Right lobe of liver (tissue), 6 donors: ENCODE measurements around the gene LRRTM2. TPM values are rescaled to one million over a fixed set of nuclear protein-coding genes. Genes with fewer than 3 reads are reported as not detected.

Source experiments
- ATAC-seq, 4 donors: fragments of 200-7000 bp; cut with Tn5 transposase; one replicate each; pipeline ENCODE4 v1.9.1; 2020; ENCODE audit warnings: mild to moderate bottlenecking in 4 of 4, moderate library complexity in 4 of 4
- DNase-seq, 3 donors: peaks; one replicate each; pipeline ENCODE4 v3.0.0-alpha.2; 2020
- H3K27ac ChIP-seq, 3 donors: fragments of 200-600 bp; one replicate each; pipeline ENCODE4 v1.8.0; 2022
- H3K27me3 ChIP-seq, 2 donors: fragments of 200-600 bp; one replicate each; pipeline ENCODE4 v1.8.0; 2022
- H3K36me3 ChIP-seq, 4 donors: fragments of 200-600 bp; sonication (generic) in 1 of 4; one replicate each; pipeline versions ENCODE4 v1.5.1 to v1.8.0; 2017 to 2022; ENCODE audit warnings: control low read depth in 1 of 4
- H3K4me1 ChIP-seq, 4 donors: fragments of 200-600 bp; sonication (generic) in 1 of 4; one replicate each; pipeline versions ENCODE4 v1.5.1 to v1.8.0; 2017 to 2022; ENCODE audit warnings: control low read depth in 1 of 4
- H3K4me3 ChIP-seq, 3 donors: fragments of 200-600 bp; one replicate each; pipeline ENCODE4 v1.8.0; 2022
- H3K9me3 ChIP-seq, 4 donors: fragments of 200-600 bp; sonication (generic) in 1 of 4; one replicate each; pipeline versions ENCODE4 v1.5.1 to v1.8.0; 2017 to 2022; ENCODE audit warnings: control low read depth in 1 of 4
- POLR2A ChIP-seq: fragments of 450-650 bp; IDR thresholded peaks from one replicate; pipeline ENCODE4 v1.6.1; 2017; ENCODE audit warnings: antibody characterized with exemption, mild to moderate bottlenecking
- WGBS: methylation state at CpG from one replicate; pipeline ENCODE4 v1.1.6; 2018; ENCODE audit warnings: low coverage, low lambda C conversion rate; ENCODE audit not compliant: insufficient coverage; ENCODE audit errors: missing lambda C conversion rate; 5-methylcytosine and 5-hydroxymethylcytosine counted together
- intact Hi-C, 2 donors: fragments of 100-400 bp; cut with DNase I; formaldehyde crosslinking; loops; one replicate each; pipeline versions ENCODE4 v1.11.2 to v1.14.1; 2022
- total RNA-seq, 6 experiments: library from RNA; depleted of rRNA in 2 of 6; stranded (reverse); fragments of >200 nt in 2 of 6; fragmentation: NEBNext Ultra II Directional in 3 of 6; extraction: Animal tissue kit (Norgen Biotek cat#: 25700) in 3 of 6; gene quantifications; one replicate each; pipeline versions ENCODE4 v1.1.0 to v1.2.4, GENCODE V29; 2016 to 2023
- TF ChIP-seq, protein P1 (sequence below), 4 donors: fragments of 200-600 bp in 3 of 4; fragments of 450-650 bp in 1 of 4; IDR thresholded peaks; one replicate each; pipeline versions ENCODE4 v1.5.1 to v1.8.0; 2016 to 2022; ENCODE audit warnings: antibody characterized with exemption in 4 of 4, mild to moderate bottlenecking in 2 of 4
- donor health status: DM: no; HTN: yes; CAD: no.
- donor health status: DM: no; HTN: no; CAD: no.
- donor health status: DM: no; HTN: no; CAD: no.
- donor health status: DM: no; HTN: yes; CAD: no.
- donor health status: DM: no; HTN: yes; CAD: no.

The LRRTM2 gene
- total RNA-seq, 6 experiments from 2014 or later = 0.06 to 0.53 (median 0.17) TPM; not detected in 1

DNA sequence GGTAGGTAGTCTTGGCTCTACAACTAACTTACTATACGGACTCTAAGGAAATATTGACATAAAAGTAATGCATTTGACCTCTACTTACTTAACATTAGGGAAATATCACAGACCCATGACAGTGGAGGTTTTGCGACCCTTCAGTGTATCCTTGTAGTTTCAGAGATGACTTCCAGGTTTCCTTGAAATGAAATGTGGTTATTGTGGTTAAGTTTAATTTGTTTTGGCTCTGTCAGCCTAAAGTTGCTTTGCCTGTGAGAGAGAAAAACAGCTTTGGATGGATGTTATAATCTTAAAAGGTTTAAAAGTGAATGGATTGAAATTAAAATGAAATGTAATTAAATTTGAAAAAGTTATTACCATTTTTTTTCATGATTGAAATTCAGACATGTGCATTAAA is 42.9 kb downstream of the LRRTM2 start:
- Histone ChIP-seq H3K36me3 (peaks cover 0 to 17% (median 5%) of the 10 kb centered on the region in 4 donors), H3K27ac (no peak overlapping the region), H3K27me3 (no peaks in the 10 kb centered on the region), H3K4me1 (no peaks in the 10 kb centered on the region), H3K4me3 (no peak overlapping the region), H3K9me3 (no peaks in the 10 kb centered on the region)
- DNase-seq (no peak), ATAC-seq (no peak)
- TF ChIP-seq, protein P1, sequence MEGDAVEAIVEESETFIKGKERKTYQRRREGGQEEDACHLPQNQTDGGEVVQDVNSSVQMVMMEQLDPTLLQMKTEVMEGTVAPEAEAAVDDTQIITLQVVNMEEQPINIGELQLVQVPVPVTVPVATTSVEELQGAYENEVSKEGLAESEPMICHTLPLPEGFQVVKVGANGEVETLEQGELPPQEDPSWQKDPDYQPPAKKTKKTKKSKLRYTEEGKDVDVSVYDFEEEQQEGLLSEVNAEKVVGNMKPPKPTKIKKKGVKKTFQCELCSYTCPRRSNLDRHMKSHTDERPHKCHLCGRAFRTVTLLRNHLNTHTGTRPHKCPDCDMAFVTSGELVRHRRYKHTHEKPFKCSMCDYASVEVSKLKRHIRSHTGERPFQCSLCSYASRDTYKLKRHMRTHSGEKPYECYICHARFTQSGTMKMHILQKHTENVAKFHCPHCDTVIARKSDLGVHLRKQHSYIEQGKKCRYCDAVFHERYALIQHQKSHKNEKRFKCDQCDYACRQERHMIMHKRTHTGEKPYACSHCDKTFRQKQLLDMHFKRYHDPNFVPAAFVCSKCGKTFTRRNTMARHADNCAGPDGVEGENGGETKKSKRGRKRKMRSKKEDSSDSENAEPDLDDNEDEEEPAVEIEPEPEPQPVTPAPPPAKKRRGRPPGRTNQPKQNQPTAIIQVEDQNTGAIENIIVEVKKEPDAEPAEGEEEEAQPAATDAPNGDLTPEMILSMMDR (IDR thresholded peaks at IDR 0.05) = no peak
- no peak for TF ChIP-seq POLR2A
- intact Hi-C loops = no loop called here
- 21% methylated on average over 2 of the region's 2 CpGs for WGBS

DNA sequence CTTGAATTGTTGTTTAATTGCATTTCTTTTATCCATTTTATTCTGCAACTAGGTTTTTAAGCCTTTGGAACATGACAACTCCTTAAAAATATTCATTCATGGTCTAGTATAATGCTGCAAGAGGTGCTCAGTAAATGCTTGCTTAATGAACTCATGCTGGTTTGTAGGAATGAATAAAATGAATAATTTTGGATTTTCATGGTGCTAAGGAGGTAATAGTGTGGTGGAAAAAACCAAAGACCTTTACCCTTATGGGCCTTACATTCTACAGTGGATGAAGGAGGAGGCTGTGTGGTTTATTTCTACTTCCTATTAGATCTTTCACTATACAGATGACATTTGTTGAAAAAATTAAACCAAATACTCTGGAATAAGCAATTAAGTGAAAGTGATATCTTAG is 43.4 kb downstream of the LRRTM2 start:
- Histone ChIP-seq H3K9me3 (no peaks in the 10 kb centered on the region), H3K27me3 (no peaks in the 10 kb centered on the region), H3K4me3 (no peak overlapping the region), H3K27ac (no peak overlapping the region), H3K36me3 (peaks cover 0 to 19% (median 7%) of the 10 kb centered on the region in 4 donors), H3K4me1 (no peaks in the 10 kb centered on the region)
- ATAC-seq (no peak), DNase-seq (no peak)
- intact Hi-C loops = no loop called here
- TF ChIP-seq, protein P1 (IDR thresholded peaks at IDR 0.05) = no peak
- TF ChIP-seq POLR2A = no peak

DNA sequence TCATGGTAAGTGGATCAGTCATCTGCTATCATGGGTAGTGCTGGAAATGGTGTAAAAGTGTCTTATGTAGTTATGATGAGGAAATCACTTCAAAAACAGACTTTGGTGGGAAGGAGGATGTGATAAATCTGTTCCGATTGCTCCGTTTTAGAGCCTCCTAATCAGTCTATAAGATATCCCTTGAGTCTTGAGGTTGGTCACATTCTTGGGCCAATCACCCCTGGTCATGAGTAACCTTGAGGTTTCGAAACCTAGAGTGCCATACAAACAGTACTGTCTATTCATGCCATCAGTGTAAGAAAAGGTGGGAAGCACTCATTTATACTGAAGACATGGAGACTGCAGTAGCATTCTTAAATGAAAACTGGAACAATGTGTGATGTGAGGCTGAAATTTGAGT is 45.8 kb downstream of the LRRTM2 start:
- 94% methylated on average over 2 of the region's 3 CpGs for WGBS
- ATAC-seq (no peak), DNase-seq (no peak)
- H3K4me1 ChIP-seq = no peaks in the 10 kb centered on the region
- no peak overlapping the region for H3K27ac ChIP-seq
- intact Hi-C loops = no loop called here
- peaks cover 0 to 22% (median 7%) of the 10 kb centered on the region in 4 donors for H3K36me3 ChIP-seq
- no peak for TF ChIP-seq POLR2A
- TF ChIP-seq, protein P1 (IDR thresholded peaks at IDR 0.05) = no peak
- no peaks in the 10 kb centered on the region for H3K9me3 ChIP-seq
- H3K27me3 ChIP-seq = no peaks in the 10 kb centered on the region
- no peak overlapping the region for H3K4me3 ChIP-seq

DNA sequence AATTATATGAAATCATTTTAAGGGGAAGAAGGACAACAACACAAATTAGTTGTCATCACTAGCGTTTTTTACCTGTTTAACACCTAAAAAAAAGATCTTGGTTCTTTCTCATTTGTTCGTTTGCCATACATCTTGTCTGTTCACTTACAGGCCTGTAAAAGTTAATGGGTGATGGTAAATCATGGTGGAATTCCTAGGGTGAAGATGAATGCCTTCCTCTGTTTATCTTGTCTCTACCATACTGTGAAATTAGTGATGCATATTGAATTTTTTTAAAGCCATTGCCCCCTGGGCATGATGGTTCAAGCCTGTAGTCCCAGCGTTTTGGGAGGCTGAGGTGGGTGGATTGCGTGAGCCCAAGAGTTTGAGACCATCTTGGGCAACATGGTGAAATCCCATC is 46.6 kb downstream of the LRRTM2 start:
- no peak for TF ChIP-seq POLR2A
- TF ChIP-seq, protein P1 (IDR thresholded peaks at IDR 0.05) = no peak
- intact Hi-C loops = no loop called here
- Histone ChIP-seq H3K4me1 (no peaks in the 10 kb centered on the region), H3K9me3 (no peaks in the 10 kb centered on the region), H3K27me3 (no peaks in the 10 kb centered on the region), H3K36me3 (peaks cover 0 to 22% (median 7%) of the 10 kb centered on the region in 4 donors), H3K4me3 (no peak overlapping the region), H3K27ac (no peak overlapping the region)
- no peak for DNase-seq
- ATAC-seq = no peak
- WGBS = 82% methylated on average over 4 of the region's 4 CpGs
